ENCODE data around the gene ZNF77. TPM values are rescaled to one million over a fixed set of nuclear protein-coding genes. Genes with fewer than 3 reads are reported as not detected.
"Not testable (repeated sequence)": the region's sequence is repeated elsewhere in the genome, so short reads cannot be mapped to it uniquely, and the experiment has no call there.

The ZNF77 gene
- 9.1 and 12.0 TPM in 2 replicates for total RNA-seq (2014; rRNA removed; shearing (Covaris generic))

DNA sequence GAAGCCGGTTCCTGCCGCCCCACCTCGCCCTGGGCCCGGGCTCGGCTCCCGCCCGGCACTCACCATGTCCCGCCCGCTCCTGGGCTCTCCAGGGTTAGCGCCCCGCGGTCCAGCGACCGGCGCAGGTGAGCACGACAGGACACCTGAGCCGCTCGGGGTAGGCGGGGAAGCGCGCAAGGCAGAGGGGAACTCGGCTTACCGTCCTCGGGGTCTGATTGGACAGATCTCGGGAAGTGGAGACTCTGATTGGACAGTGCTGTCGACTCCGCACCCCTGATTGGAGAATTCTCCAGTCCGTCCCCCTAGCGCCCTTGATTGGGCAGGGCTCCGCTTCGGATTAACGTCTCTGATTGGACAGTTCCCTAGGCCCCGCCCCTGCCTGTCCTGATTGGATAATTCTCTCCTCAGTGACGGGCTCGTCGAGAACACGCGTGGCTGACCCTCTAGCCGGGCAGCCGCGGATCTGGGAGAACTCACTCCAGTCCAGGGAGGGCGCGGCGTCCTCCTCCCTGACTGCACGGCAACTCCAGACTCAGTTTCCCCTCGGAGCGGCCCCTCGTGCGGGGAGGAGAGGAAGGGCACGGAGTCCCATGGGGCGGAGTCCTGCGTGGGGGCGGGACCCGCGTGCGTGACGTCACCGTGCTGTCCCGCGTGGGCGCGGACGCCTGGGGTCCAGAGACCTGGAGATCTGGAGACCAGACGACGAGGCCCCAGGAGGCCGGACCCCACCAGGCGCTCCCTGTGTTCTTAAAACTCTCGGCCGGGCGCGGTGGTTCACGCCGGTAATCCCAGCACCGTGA lies at the start of gene ZNF77:
Gene ZNF77, minus strand, starts transcription at position 197 of the 800 bp plus-strand sequence. Its CDS starts 131 bp downstream, at position 66.
- DNase-seq (ENCODE audit: low read depth): peak; percentile 99

DNA sequence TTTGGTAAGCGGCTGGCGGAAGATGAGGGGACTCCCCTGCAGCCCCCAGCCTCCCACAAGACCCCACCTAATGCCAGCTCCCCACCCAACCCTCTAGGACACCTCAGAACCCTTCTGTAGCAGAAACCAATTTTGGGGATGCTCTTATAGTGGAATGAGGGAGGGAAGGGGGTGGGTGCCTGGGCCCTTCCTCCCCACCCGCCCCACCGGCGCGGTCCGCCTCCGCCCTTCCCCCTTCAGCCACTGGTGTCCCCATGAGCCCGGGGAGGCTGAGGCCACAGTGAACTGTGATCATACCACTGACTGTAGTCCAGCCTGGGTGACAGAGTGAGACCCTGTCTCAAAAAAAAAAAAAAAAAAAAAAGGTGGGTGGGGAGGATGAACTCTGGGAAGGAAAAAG lies 48.8 kb upstream of the ZNF77 start:
- no peak for DNase-seq (ENCODE audit: low read depth)

- no peak for DNase-seq (ENCODE audit: low read depth)
Observed at GRCh38 chr19:2992958-2993357, 48.2 kb upstream of the ZNF77 start.

GRCh38 chr19:2992333-2992732 lies 47.6 kb upstream of the ZNF77 start:
- not testable (repeated sequence) for DNase-seq (ENCODE audit: low read depth)

DNA sequence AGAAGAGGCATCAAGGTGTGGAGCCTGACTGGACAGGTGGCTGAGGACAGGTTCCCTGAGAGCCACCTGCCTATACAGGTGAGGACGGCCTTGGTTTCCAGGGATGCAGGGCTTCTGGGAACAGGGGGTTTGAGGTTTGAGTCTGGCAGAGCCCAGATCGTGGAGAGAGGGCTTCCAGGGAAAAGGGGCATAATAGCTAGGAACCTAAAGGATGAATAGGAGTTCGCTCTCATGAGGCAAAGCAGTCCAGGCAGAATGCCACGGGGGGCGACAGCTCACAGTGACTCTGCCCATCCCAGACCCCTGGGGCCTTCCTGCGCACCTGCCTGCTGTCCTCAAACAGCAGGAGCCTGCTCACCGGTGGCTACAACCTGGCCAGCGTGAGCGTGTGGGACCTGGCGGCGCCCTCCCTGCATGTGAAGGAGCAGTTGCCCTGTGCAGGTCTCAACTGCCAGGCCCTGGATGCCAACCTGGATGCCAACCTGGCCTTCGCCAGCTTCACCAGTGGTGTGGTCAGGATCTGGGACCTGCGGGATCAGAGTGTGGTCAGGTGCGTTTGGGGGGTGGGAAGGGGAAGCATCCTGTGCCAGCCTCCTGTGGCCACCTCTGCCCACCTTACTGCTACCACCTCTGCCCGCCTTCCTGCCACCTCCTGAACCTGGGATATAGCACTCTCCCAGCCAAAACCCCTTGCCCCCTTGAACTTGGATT lies 44.6 kb upstream of the ZNF77 start:
- no peak for DNase-seq (ENCODE audit: low read depth)

DNA sequence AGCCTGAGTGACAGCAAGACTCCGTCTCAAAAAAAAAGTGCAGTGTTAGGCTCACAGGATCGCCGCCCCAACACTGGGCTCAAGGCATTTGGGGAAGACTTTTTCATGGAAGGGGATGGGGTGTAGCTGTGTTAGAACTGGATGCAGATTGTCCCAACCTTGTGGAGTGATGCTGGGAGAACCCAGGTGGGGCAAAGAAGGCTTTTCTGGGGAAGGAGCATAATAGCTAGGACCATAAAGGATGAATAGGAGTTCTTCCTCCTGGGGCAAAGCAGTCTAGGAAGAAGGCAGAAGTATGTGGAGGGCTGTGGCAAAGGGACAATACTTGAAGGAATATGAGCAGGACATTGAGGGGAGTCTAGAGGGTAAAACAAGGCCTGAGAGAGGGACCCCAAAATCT lies 43.8 kb upstream of the ZNF77 start:
- DNase-seq (ENCODE audit: low read depth): no peak

DNA sequence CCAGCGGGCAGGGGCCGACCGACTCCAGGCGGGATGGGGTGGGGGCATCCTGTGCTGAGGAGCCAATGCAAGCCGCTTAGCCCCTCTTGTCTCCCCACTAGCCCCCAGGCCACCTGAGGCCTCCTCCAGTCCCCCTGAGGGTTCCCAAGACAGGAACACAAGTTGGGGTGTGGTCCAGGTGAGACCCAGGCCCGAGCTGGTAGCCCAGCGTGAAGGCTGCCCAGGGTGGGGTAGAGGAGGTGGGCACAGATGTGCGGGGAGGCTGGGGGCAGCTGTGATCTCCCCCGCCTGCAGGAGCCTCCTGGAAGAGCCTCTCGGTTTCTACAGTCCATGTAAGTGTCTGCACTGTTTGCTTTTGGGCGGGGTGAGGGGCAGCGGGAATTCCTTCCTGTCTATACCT lies 43.0 kb upstream of the ZNF77 start:
- DNase-seq (ENCODE audit: low read depth): no peak

DNA sequence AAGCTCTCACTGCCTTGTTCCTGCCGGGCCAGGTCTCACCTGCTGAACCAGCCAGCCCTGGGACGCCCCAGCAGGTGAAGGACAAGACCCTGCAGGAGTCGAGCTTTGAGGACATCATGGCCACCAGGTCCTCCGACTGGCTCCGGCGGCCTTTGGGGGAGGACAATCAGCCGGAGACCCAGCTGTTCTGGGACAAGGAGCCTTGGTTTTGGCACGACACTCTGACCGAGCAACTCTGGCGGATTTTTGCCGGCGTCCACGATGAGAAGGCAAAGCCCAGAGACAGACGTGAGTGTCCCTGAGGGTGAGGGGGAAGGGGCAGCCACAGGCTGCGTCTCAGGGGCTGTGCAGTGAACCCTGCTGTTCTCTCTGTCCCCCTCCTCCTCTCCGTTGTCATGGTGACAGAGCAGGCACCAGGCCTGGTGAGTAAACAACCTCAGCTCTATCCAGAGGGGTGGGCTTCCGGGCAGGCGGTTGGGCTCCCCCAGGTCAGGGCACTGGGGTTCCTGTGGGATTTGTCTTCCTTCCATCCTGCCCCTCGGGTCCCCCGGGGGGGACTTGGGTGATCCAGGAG lies 42.3 kb upstream of the ZNF77 start:
- no peak for DNase-seq (ENCODE audit: low read depth)

DNA sequence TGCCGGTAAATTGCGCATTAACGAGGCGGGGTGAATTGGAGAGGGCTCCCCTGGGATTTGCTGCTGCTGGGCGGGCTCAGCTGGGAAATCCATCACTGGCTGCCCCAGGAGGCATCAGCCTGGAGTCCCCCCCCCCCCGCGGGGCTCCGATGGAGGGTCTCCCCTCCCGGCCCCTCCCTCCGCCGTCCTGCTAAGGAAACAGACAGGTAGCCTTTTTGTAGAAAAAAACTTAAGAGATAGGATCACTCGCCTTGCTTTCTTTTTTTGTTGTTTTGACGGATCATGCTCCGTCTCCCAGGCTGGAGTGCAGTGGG lies 39.4 kb upstream of the ZNF77 start:
- no peak for DNase-seq (ENCODE audit: low read depth)

DNA sequence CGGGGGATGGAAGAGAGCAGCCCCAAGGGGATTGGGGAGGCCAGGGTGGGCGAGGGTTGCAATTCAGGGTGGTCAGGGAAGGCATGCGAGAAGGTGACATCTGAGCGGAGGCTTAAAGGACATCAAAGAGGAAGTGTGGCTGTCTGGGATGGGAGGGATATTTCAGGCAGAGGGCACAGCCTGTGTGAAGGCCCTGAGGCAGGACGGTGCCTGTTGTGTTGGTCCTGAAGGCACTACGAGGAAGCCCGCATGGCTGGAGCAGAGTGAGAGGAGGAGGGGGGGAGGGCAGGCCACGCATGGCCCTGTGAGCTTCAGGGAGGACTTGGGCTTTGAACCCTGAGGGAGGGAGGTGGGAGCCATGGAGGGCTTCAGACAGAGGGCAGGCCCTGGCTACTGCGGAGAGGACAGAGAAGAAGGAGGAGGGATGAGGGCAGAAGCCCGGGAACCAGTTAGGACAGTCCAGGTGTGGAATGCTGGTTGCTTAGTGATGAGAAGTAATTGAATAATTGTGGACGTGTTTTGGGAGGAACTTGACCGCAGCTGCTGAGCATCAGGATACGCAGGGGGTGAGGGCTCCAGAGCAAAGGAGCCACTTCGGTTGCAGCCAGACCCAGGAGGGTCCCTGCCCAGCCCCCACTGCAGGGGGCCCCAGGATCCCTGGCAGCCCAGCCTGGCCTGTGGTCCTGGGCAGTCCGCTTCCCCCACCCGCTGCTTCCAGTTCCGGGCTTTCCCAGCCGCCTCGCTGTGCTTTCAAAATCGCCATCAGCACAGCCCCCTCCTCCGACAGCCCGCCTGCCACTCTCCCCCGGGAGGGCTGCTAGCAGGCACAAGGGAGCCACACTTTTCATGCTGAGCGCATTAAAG lies 38.8 kb upstream of the ZNF77 start:
- peak; percentile 53 for DNase-seq (ENCODE audit: low read depth)

GRCh38 chr19:2982983-2983350 lies 38.2 kb upstream of the ZNF77 start:
- DNase-seq (ENCODE audit: low read depth): peak; percentile 63

- no peak for DNase-seq (ENCODE audit: low read depth)
Observed at GRCh38 chr19:2982561-2982960, 37.8 kb upstream of the ZNF77 start.

DNA sequence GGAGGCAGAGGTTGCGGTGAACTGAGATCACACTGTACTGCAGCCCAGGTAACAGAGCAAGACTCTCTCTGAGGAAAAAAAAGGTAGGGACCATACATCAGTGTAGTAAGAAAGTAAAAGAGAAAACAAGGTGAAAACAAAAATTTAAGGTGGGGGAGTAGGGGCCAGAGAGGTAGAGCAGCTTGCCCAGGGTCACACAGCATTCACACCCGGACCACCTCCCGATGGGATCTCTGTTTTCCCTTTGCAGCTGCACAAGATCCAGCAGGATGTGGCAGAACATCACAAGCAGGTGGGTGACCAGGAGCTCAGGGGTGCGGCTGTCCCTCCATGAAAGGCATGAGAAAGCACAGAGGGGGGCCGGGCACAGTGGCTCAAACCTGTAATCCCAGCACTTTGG lies 37.1 kb upstream of the ZNF77 start:
- DNase-seq (ENCODE audit: low read depth): no peak

- DNase-seq (ENCODE audit: low read depth): no peak
Observed at GRCh38 chr19:2978772-2979171, 34.0 kb upstream of the ZNF77 start.

DNA sequence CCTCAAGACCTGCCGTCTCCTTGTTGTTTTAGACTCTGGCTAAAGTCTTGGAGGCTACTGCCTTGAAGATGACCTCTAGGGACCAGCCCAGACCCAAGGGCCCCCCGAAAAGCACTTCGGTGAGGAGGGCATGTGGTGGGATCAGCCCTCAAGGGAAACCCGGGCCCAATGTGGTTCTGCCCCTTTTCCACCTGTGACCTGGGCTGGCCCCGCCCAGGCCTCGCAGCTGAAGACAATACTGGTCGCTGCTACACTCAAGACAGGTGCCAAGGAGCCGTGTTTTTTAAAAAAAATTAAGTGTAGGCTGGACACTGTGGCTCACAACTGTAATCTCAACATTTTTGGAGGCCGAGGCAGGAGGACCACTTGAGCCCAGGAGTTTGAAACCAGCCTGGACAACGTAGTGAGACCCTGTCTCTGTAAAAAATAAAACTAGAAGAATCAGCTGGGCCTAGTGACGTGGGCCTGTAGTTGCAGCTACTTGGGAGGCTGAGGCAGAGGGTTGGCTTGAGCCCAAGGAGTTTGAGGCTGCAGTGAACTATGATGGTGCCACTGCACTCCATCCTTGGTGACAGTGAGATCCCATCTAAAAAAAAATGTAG lies 33.5 kb upstream of the ZNF77 start:
- DNase-seq (ENCODE audit: low read depth): no peak

DNA sequence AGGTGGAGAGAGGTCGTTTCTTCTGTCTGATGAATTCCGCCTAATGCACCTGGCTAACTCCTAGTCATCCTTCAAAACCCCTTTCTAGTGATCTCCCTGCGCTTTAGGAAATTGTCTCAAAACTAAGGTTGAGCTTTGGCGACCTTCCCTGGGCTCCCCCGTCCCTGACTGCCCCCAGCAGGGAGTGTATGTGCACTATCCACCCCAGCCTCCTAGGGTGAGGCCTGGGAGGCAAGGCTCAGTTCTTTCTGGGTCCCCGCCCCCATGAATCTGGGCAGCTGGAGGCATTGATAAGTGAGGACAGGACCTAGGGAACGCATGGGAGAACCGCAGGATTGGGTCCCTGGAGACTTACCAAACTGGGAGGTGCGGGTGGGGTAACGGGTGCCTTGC lies 33.0 kb upstream of the ZNF77 start:
- no peak for DNase-seq (ENCODE audit: low read depth)

DNA sequence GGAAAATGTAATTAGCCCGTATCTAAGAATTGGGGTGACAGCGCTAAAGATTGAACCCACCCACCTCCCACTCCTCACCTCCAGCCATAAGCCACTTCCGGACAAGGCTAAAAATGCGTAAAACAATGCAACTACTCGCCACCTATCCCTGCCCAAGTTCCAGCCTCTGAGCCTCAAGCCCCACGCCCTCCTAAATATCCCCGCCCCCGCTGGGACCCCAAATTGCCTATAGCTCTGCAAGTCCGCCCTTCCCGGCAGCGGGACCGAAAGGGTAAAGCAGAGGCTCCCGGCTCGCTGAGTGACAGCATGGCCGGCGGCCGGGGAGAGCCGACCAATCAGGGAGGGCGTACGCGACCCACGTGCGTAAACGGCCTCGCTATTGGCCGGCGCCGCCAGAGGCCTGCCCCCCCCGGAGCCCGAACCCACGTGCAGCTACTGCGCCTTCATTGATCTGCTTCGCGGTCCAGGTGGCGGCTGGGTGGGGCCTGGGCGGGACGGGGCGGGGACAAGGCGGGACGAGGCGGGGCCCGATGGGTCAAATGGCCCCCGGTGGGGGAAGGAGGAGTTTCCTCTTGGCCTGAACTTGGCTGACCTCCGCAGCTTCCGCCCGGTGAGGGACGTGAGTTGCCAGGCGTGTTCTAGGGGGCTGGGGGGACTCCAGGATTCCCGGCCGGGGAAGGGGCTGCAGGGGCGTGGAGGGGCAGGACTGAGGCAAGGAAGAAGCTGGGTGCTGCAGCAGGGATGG lies 32.4 kb upstream of the ZNF77 start, which contains the start of gene TLE6:
Gene TLE6, plus strand, starts transcription at position 564 of the 745 bp plus-strand sequence. CDS start 670 bp downstream, outside the sequence.
- peak; percentile 94 for DNase-seq (ENCODE audit: low read depth)

DNA sequence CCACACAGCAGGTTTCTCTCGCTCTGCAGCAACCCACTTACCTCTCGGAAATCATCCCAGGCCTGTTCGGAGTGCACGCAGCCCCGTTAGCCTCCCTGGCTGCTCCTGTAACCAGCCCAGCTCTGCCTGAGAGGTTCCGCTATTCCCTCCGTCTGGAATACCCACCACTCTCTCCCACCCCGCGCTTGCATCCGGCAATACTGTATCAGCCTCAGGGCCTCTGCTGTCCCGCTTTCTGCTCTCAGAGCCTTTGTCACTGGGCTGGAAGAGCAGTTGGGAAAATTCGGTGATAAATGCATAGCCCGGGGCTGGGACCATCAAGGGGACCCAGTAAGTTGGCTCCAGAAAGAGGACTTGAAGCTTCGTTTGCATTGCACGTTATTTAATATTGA lies 31.8 kb upstream of the ZNF77 start:
- no peak for DNase-seq (ENCODE audit: low read depth)

GRCh38 chr19:2974342-2975041 lies 29.7 kb upstream of the ZNF77 start:
- peak; percentile 66 for DNase-seq (ENCODE audit: low read depth)

DNA sequence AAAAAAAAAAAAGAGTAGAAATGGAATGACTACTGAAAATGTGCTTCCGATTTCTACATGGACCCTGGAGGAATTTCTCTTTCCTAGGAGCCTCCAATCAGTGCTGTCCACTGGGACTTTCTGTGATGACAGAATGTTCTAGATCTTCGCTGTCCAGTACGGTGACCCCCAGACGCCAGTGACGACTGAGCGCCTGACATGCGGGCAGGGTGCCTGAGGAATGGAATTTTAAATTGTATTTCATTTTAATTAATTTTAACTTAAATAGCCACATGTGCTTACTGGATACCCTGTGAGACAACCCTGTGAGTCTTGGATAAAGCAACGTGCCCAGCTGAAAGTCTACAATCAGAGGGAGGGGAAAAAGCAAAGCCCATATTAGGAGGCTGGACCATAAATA lies 28.5 kb upstream of the ZNF77 start:
- DNase-seq (ENCODE audit: low read depth): no peak

Data from RPMI7951 (cell line).